IMR-90 (cell line): Measurements from ENCODE around the gene PRAMEF17. TPM values are rescaled to one million over a fixed set of nuclear protein-coding genes. Genes with fewer than 3 reads are reported as not detected.
"Not testable (repeated sequence)": the region's sequence is repeated elsewhere in the genome, so short reads cannot be mapped to it uniquely, and the experiment has no call there.

Experiments
- ATAC-seq: fragments of 200-7000 bp; cut with Tn5 transposase; 2 replicates; pipeline ENCODE4 v1.9.1; 2020; ENCODE audit warnings: low read depth, mild to moderate bottlenecking, moderate library complexity
- BruUV-seq: library from RNA; stranded (reverse); fragments of 400-500 nt; replicated peaks from 2 replicates; lab custom pipeline; 2021; lab: Mats Ljungman, UMichigan
- CTCF ChIA-PET: fragments of 300-600 bp; formaldehyde crosslinking; extraction: SDS; loops from one replicate; lab custom pipeline; 2021; ENCODE audit warnings: antibody characterized with exemption; lab: Yijun Ruan, JAX
- POLR2A ChIA-PET: fragments of 300-600 bp; sonication (Branson Sonifier 250); formaldehyde crosslinking; loops from one replicate; lab custom pipeline; 2022; ENCODE audit warnings: antibody characterized with exemption; ENCODE audit not compliant: unreplicated experiment; lab: Charles Lee
- DNase-seq: peaks from one replicate; pipeline ENCODE4 v3.0.0; 2013
- H2AFZ ChIP-seq: replicated peaks from 2 replicates; pipeline ENCODE3; 2013; ENCODE audit warnings: low read length, mild to moderate bottlenecking; ENCODE audit not compliant: poor library complexity
- H2AK5ac ChIP-seq: 2 replicates; pipeline ENCODE4 v1.6.1; 2013; ENCODE audit warnings: low read depth, low read length, inconsistent platforms
- H2AK9ac ChIP-seq: replicated peaks from 2 replicates; pipeline ENCODE3; 2013; ENCODE audit warnings: mild to moderate bottlenecking, low read depth, low read length, moderate library complexity; ENCODE audit not compliant: poor library complexity
- H2BK120ac ChIP-seq: 2 replicates; pipeline ENCODE4 v1.6.1; 2013; ENCODE audit warnings: low read depth, low read length, inconsistent platforms
- H2BK15ac ChIP-seq: 3 replicates; pipeline ENCODE4 v1.6.1; 2013; ENCODE audit warnings: low read depth, low read length, inconsistent platforms
- H2BK20ac ChIP-seq: 2 replicates; pipeline ENCODE4 v1.6.1; 2013; ENCODE audit warnings: low read depth, mild to moderate bottlenecking, inconsistent platforms, low read length, moderate library complexity
- H2BK5ac ChIP-seq: 2 replicates; pipeline ENCODE4 v1.6.1; 2013; ENCODE audit warnings: mild to moderate bottlenecking, low read depth, low read length, inconsistent platforms; ENCODE audit not compliant: poor library complexity, severe bottlenecking
- H3K14ac ChIP-seq: replicated peaks from 2 replicates; pipeline ENCODE4 v1.6.1; 2013; ENCODE audit warnings: low read depth, low read length, inconsistent platforms
- H3K18ac ChIP-seq: 2 replicates; pipeline ENCODE4 v1.6.1; 2013; ENCODE audit warnings: low read depth, low read length, control low read depth
- H3K23ac ChIP-seq: 2 replicates; pipeline ENCODE4 v1.6.1; 2013; ENCODE audit warnings: low read depth, low read length, inconsistent platforms
- H3K27ac ChIP-seq: 2 replicates; pipeline ENCODE4 v1.5.1; 2013; ENCODE audit warnings: mild to moderate bottlenecking, control low read depth, low read length; ENCODE audit not compliant: insufficient read depth
- H3K27me3 ChIP-seq: 2 replicates; pipeline ENCODE4 v1.6.1; 2013; ENCODE audit warnings: low read length; ENCODE audit not compliant: control insufficient read depth, insufficient read depth
- H3K36me3 ChIP-seq: 2 replicates; pipeline ENCODE4 v1.6.1; 2013; ENCODE audit warnings: low read length, mixed read lengths; ENCODE audit not compliant: control insufficient read depth, insufficient read depth
- H3K4ac ChIP-seq: 2 replicates; pipeline ENCODE4 v1.6.1; 2013; ENCODE audit warnings: low read depth, low read length, inconsistent platforms
- H3K4me1 ChIP-seq: 2 replicates; pipeline ENCODE4 v1.6.1; 2013; ENCODE audit warnings: low read length, mixed read lengths; ENCODE audit not compliant: control insufficient read depth, insufficient read depth
- H3K4me2 ChIP-seq: 2 replicates; pipeline ENCODE4 v1.6.1; 2013; ENCODE audit warnings: low read depth, mild to moderate bottlenecking, control low read depth, low read length, moderate library complexity
- H3K4me3 ChIP-seq: 2 replicates; pipeline ENCODE4 v1.5.1; 2013; ENCODE audit warnings: low read depth, mild to moderate bottlenecking, control low read depth, low read length, moderate library complexity; ENCODE audit not compliant: insufficient read depth
- H3K56ac ChIP-seq: 2 replicates; pipeline ENCODE4 v1.6.1; 2013; ENCODE audit warnings: low read length, inconsistent platforms; ENCODE audit not compliant: insufficient read depth; ENCODE audit errors: extremely low read depth
- H3K79me1 ChIP-seq, 2 experiments: 2 replicates each; pipeline ENCODE4 v1.6.1; 2013; ENCODE audit warnings: low read length in 2 of 2, inconsistent platforms in 1 of 2, low read depth in 1 of 2
- H3K9ac ChIP-seq: 2 replicates; pipeline ENCODE4 v1.6.1; 2013; ENCODE audit warnings: low read depth, low read length, control low read depth
- H3K9me1 ChIP-seq: 2 replicates; pipeline ENCODE4 v1.6.1; 2013; ENCODE audit warnings: low read length, inconsistent platforms; ENCODE audit not compliant: insufficient read depth
- H3K9me3 ChIP-seq: 2 replicates; pipeline ENCODE4 v1.6.1; 2013; ENCODE audit warnings: low read length; ENCODE audit not compliant: control insufficient read depth, insufficient read depth
- H4K20me1 ChIP-seq: 2 replicates; pipeline ENCODE4 v1.6.1; 2013; ENCODE audit warnings: low read length, inconsistent platforms; ENCODE audit not compliant: insufficient read depth
- H4K5ac ChIP-seq: 2 replicates; pipeline ENCODE4 v1.6.1; 2013; ENCODE audit warnings: mild to moderate bottlenecking, low read depth, low read length, control low read depth
- H4K8ac ChIP-seq, 2 experiments: 2 replicates each; pipeline ENCODE4 v1.6.1; 2013; ENCODE audit warnings: low read depth in 2 of 2, low read length in 2 of 2, control low read depth in 1 of 2, inconsistent platforms in 1 of 2
- H4K91ac ChIP-seq: 2 replicates; pipeline ENCODE4 v1.6.1; 2013; ENCODE audit warnings: low read depth, low read length, inconsistent platforms; ENCODE audit not compliant: insufficient read depth
- WGBS, 2 experiments: methylation state at CpG; one replicate each; pipeline versions ENCODE4 v1.1.5 to v1.1.7; 2013; ENCODE audit warnings: missing lambda C conversion rate in 2 of 2; ENCODE audit not compliant: insufficient read length in 1 of 2; ENCODE audit errors: extremely low coverage in 2 of 2; 5-methylcytosine and 5-hydroxymethylcytosine counted together
- dilution Hi-C: fragments of 300-500 bp; cut with HindIII; formaldehyde crosslinking; loops from one replicate; pipeline ENCODE4 v1.14.3; 2018; ENCODE audit warnings: low sequenced_read_pairs; ENCODE audit not compliant: unreplicated experiment
- in situ Hi-C: fragments of 300-500 bp; cut with MboI; formaldehyde crosslinking; loops from 3 replicates; pipeline ENCODE4 v1.14.3; 2019; ENCODE audit warnings: low sequenced_read_pairs, inconsistent platforms, mixed read lengths
- intact Hi-C: fragments of 100-400 bp; cut with micrococcal nuclease; formaldehyde crosslinking; loops from 2 replicates; pipeline ENCODE4 v1.10.0; 2022
- polyA plus RNA-seq, 3 experiments: library from polyadenylated mRNA; depleted of rRNA; stranded (reverse); fragments of >200 nt; gene quantifications; 2 replicates each; pipeline ENCODE4 v1.2.3, GENCODE V29; 2012; ENCODE audit warnings: low replicate concordance in 1 of 3
- total RNA-seq: library from RNA; depleted of rRNA; stranded (reverse); fragments of >200 nt; gene quantifications from 2 replicates; pipeline ENCODE4 v1.2.3, GENCODE V29; 2012

The PRAMEF17 gene
- total and polyA plus RNA-seq, 2 of the 4 experiments (the other 2 are of a cell fraction): not detected

DNA sequence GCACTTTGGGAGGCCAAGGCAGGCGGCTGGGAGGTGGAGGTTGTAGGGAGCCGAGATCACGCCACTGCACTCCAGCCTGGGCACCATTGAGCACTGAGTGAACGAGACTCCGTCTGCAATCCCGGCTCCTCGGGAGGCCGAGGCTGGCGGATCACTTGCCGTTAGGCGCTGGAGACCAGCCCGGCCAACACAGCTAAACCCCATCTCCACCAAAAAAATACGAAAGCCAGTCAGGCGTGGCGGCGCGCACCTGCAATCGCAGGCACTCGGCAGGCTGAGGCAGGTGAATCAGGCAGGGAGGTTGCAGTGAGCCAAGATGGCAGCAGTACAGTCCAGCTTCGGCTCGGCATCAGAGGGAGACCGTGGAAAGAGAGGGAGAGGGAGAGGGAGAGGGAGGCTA lies 5.9 kb downstream of the PRAMEF17 start:
- no CpG with 5 or more reads among the region's 22 CpGs for WGBS, 2 experiments
- not testable (repeated sequence) for H4K8ac ChIP-seq, BruUV-seq

More for the DNA sequence above, 5.9 kb downstream of the PRAMEF17 start:
- in situ Hi-C loops, H2BK20ac ChIP-seq, H3K4me3 ChIP-seq, H2BK120ac ChIP-seq, H2BK5ac ChIP-seq, H3K27ac ChIP-seq, intact Hi-C loops, H3K23ac ChIP-seq, H3K9me3 ChIP-seq, ATAC-seq, H3K9me1 ChIP-seq, H3K14ac ChIP-seq, H3K36me3 ChIP-seq, H3K9ac ChIP-seq, DNase-seq, CTCF ChIA-PET, H2AFZ ChIP-seq, POLR2A ChIA-PET, dilution Hi-C loops, H4K5ac ChIP-seq, H3K4me2 ChIP-seq, H3K56ac ChIP-seq, H3K79me1 ChIP-seq, H3K18ac ChIP-seq, H3K4ac ChIP-seq, H2AK9ac ChIP-seq, H3K4me1 ChIP-seq, H4K20me1 ChIP-seq, H2BK15ac ChIP-seq, H4K91ac ChIP-seq, H2AK5ac ChIP-seq, H3K27me3 ChIP-seq: not testable (repeated sequence)
